NCI-H748 (cell line): ENCODE measurements around the gene SPPL3.
A peak's percentile ranks its signal among the peaks of the same experiment; 100 is the strongest.
"Not testable (repeated sequence)": the region's sequence is repeated elsewhere in the genome, so short reads cannot be mapped to it uniquely, and the experiment has no call there.

Source experiments
- DNase-seq: peaks from one replicate; lab custom pipeline; 2025; ENCODE audit not compliant: unreplicated experiment; lab: John Stamatoyannopoulos, UW

The SPPL3 gene

GRCh38 chr12:120904197-120904773, at the start of gene SPPL3:
Gene SPPL3, minus strand, starts transcription at chr12:120904358. Its CDS starts 491 bp downstream, at chr12:120903867.
- DNase-seq, result peak; percentile 93

GRCh38 chr12:120950807-120951206, 46.6 kb upstream of the SPPL3 start:
- DNase-seq, result no peak

GRCh38 chr12:120950260-120950799, 46.2 kb upstream of the SPPL3 start:
- not testable (repeated sequence) for DNase-seq

- DNase-seq, result not testable (repeated sequence)
Observed at GRCh38 chr12:120945516-120945915, 41.4 kb upstream of the SPPL3 start.

- peak; percentile 27 for DNase-seq
Observed at GRCh38 chr12:120944645-120945217, 40.6 kb upstream of the SPPL3 start.

- DNase-seq, result no peak
Observed at GRCh38 chr12:120943482-120943881, 39.3 kb upstream of the SPPL3 start.

- DNase-seq, result no peak
Observed at GRCh38 chr12:120941846-120942405, 37.8 kb upstream of the SPPL3 start.

- DNase-seq, result no peak
Observed at GRCh38 chr12:120941412-120941811, 37.3 kb upstream of the SPPL3 start.

GRCh38 chr12:120940799-120941198, 36.6 kb upstream of the SPPL3 start:
- no peak for DNase-seq

GRCh38 chr12:120940006-120940405, 35.8 kb upstream of the SPPL3 start:
- DNase-seq, result no peak

- DNase-seq, result no peak
Observed at GRCh38 chr12:120939523-120939922, 35.4 kb upstream of the SPPL3 start.

- no peak for DNase-seq
Observed at GRCh38 chr12:120938496-120938895, 34.3 kb upstream of the SPPL3 start.

GRCh38 chr12:120936197-120936596, 32.0 kb upstream of the SPPL3 start:
- no peak for DNase-seq

GRCh38 chr12:120933786-120934185, 29.6 kb upstream of the SPPL3 start:
- no peak for DNase-seq

GRCh38 chr12:120932956-120933526, 28.9 kb upstream of the SPPL3 start:
- no peak for DNase-seq

GRCh38 chr12:120932058-120932457, 27.9 kb upstream of the SPPL3 start:
- DNase-seq, result no peak

GRCh38 chr12:120930032-120930431, 25.9 kb upstream of the SPPL3 start:
- no peak for DNase-seq

GRCh38 chr12:120928864-120929652, 24.9 kb upstream of the SPPL3 start:
- DNase-seq, result peak; percentile 75

- no peak for DNase-seq
Observed at GRCh38 chr12:120925740-120926563, 21.8 kb upstream of the SPPL3 start.

GRCh38 chr12:120922279-120922678, 18.1 kb upstream of the SPPL3 start:
- DNase-seq, result no peak
